ENCODE data around the gene RXRA.

GRCh38 chr9:134333234-134333873 is 7.1 kb downstream of the RXRA start:
- no peak for TF ChIP-seq EZH2 (IDR thresholded peaks at IDR 0.05; ENCODE audit: insufficient read depth, low read length)
- no peak for TF ChIP-seq CTCF (IDR thresholded peaks at IDR 0.05; ENCODE audit: insufficient read depth, low read depth, low read length)

Data from astrocyte (in vitro differentiated cells and primary cell).